ENCODE results near the gene RNF39. TPM values are rescaled to one million over a fixed set of nuclear protein-coding genes. Genes with fewer than 3 reads are reported as not detected.

The RNF39 gene
- total RNA-seq, 4 donors from 2014 or later: 0.27 to 0.95 TPM; not detected in 2

GRCh38 chr6:30061858-30062458 is 13.6 kb downstream of the RNF39 start:
- H3K4me3 ChIP-seq: peak overlapping the region; percentile 56 to 87 (median 69)
- no peaks in the 10 kb centered on the region for H3K9me3 ChIP-seq
- H3K4me1 ChIP-seq: peaks cover 13 to 49% (median 22%) of the 10 kb centered on the region in 4 donors
- in situ Hi-C loops (cut with MboI; ENCODE audit: low pct_ligation_motif_present in 1 of 4, low pct_unique_long_range_greater_than_20kb in 1 of 4, low sequenced_read_pairs in 3 of 4): no loop called here
- no peaks in the 10 kb centered on the region for H3K27me3 ChIP-seq
- H3K36me3 ChIP-seq: peaks cover 0 to 11% (median 0%) of the 10 kb centered on the region in 4 donors
- 24 to 37% methylated on average over 10 to 13 of the region's 13 CpGs for WGBS, 2 donors (ENCODE audit: low coverage in 1 of 2)
- no peak for TF ChIP-seq EP300 (IDR thresholded peaks at IDR 0.05; ENCODE audit: low read depth)
- intact Hi-C loops (cut with DNase I; ENCODE audit: low total_unique reads): no loop called here
- DNase-seq: peak; percentile 45
- H3K27ac ChIP-seq: peak overlapping the region; percentile 91 to 95 (median 94)

GRCh38 chr6:30061092-30061857 is 14.3 kb downstream of the RNF39 start, which contains the start of gene POLR1H:
POLR1H (plus strand) TSS chr6:30061265; CDS start chr6:30061525, 260 bp downstream.
- Histone ChIP-seq H3K4me1 (peaks cover 13 to 48% (median 21%) of the 10 kb centered on the region in 4 donors), H3K9me3 (no peaks in the 10 kb centered on the region), H3K27ac (peak within 1 kb of the TSS; percentile 91 to 95 (median 94)), H3K4me3 (peak within 1 kb of the TSS; percentile 56 to 87 (median 76)), H3K27me3 (no peaks in the 10 kb centered on the region), H3K36me3 (peaks cover 0 to 11% (median 0%) of the 10 kb centered on the region in 4 donors)
- in situ Hi-C loops (cut with MboI; ENCODE audit: low pct_ligation_motif_present in 1 of 4, low pct_unique_long_range_greater_than_20kb in 1 of 4, low sequenced_read_pairs in 3 of 4): no loop called here
- DNase-seq: peak; percentile 95
- whole genome bisulfite sequencing, 2 donors (ENCODE audit: low coverage in 1 of 2): 0% methylated on average over 13 to 47 of the region's 48 CpGs
- intact Hi-C loops (cut with DNase I; ENCODE audit: low total_unique reads): no loop called here
- TF ChIP-seq POLR2A (IDR thresholded peaks at IDR 0.05) (peak; percentile 97), CTCF (IDR thresholded peaks at IDR 0.05) (peak in 2 of 5 experiments; percentile 19 to 20), EP300 (IDR thresholded peaks at IDR 0.05; ENCODE audit: low read depth) (no peak), POLR2AphosphoS5 (IDR thresholded peaks at IDR 0.05) (peak; percentile 91 to 98 (median 96))

- peaks cover 0 to 11% (median 0%) of the 10 kb centered on the region in 4 donors for H3K36me3 ChIP-seq
- no peaks in the 10 kb centered on the region for H3K9me3 ChIP-seq
- intact Hi-C loops (cut with DNase I; ENCODE audit: low total_unique reads): no loop called here
- H3K27me3 ChIP-seq: no peaks in the 10 kb centered on the region
- peaks cover 7 to 42% (median 16%) of the 10 kb centered on the region in 4 donors for H3K4me1 ChIP-seq
- 0 to 1% methylated on average over 11 to 24 of the region's 24 CpGs for WGBS, 2 donors (ENCODE audit: low coverage in 1 of 2)
- TF ChIP-seq POLR2A (IDR thresholded peaks at IDR 0.05) (no peak), EP300 (IDR thresholded peaks at IDR 0.05; ENCODE audit: low read depth) (no peak), POLR2AphosphoS5 (IDR thresholded peaks at IDR 0.05) (no peak), CTCF (IDR thresholded peaks at IDR 0.05) (no peak)
- H3K4me3 ChIP-seq: peak overlapping the region; percentile 56 to 87 (median 76)
- DNase-seq: peak; percentile 33
- in situ Hi-C loops (cut with MboI; ENCODE audit: low pct_ligation_motif_present in 1 of 4, low pct_unique_long_range_greater_than_20kb in 1 of 4, low sequenced_read_pairs in 3 of 4): no loop called here
- peak overlapping the region; percentile 91 to 95 (median 94) for H3K27ac ChIP-seq
Measured at GRCh38 chr6:30060606-30061091, 14.9 kb downstream of the RNF39 start.

GRCh38 chr6:30055513-30055912 is 20.1 kb downstream of the RNF39 start:
- in situ Hi-C loops (cut with MboI; ENCODE audit: low pct_ligation_motif_present in 1 of 4, low pct_unique_long_range_greater_than_20kb in 1 of 4, low sequenced_read_pairs in 3 of 4) (no loop called here), intact Hi-C loops (cut with DNase I; ENCODE audit: low total_unique reads) (no loop called here)
- 43 to 56% methylated on average over 1 of the region's 1 CpG for WGBS, 2 donors (ENCODE audit: low coverage in 1 of 2)
- Histone ChIP-seq H3K36me3 (no peaks in the 10 kb centered on the region), H3K4me1 (peaks cover 5 to 13% (median 7%) of the 10 kb centered on the region in 4 donors), H3K27me3 (no peaks in the 10 kb centered on the region), H3K27ac (no peak overlapping the region), H3K4me3 (no peak overlapping the region), H3K9me3 (no peaks in the 10 kb centered on the region)
- TF ChIP-seq EP300 (IDR thresholded peaks at IDR 0.05; ENCODE audit: low read depth) (no peak), CTCF (IDR thresholded peaks at IDR 0.05) (no peak), POLR2AphosphoS5 (IDR thresholded peaks at IDR 0.05) (no peak), POLR2A (IDR thresholded peaks at IDR 0.05) (no peak)
- DNase-seq: no peak

Data from transverse colon (tissue), 4 donors.